ENCODE data around the gene ABO.
"Not testable (repeated sequence)": the region's sequence is repeated elsewhere in the genome, so short reads cannot be mapped to it uniquely, and the experiment has no call there.

Gene ABO

GRCh38 chr9:133268335-133269056 lies 6.5 kb downstream of the ABO start:
- FAIRE-seq (no peak), DNase-seq (ENCODE audit: extremely low spot score, insufficient read length, low read depth) (no peak)

DNA sequence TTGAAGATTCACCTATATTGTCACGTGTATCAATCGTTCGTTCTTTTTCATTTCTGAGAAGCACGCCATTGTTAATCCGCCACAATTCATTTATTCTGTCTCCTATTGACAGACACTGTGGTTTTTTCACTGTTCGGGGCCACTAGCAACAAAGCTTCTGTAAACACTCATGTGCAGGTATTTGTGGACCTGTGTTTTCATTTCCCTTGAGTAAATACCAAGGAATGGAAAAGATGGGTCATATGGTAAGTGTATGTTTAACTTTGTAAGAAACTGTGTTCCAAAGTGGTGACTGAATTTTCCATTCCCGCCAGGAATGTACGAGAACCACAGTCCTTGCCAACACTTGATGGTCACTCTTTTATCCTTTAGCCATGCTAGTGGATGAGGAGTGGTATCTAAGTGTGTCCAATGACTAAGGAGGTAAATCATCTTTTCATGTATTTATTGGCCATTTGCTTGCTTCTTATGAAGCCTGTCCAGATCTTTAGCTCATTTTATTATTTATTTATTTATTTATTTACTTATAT lies 10.7 kb downstream of the ABO start:
- DNase-seq (ENCODE audit: extremely low spot score, insufficient read length, low read depth) (no peak), FAIRE-seq (no peak)

GRCh38 chr9:133263557-133263956 lies 11.4 kb downstream of the ABO start:
- DNase-seq (ENCODE audit: extremely low spot score, insufficient read length, low read depth) = no peak
- FAIRE-seq = no peak

DNA sequence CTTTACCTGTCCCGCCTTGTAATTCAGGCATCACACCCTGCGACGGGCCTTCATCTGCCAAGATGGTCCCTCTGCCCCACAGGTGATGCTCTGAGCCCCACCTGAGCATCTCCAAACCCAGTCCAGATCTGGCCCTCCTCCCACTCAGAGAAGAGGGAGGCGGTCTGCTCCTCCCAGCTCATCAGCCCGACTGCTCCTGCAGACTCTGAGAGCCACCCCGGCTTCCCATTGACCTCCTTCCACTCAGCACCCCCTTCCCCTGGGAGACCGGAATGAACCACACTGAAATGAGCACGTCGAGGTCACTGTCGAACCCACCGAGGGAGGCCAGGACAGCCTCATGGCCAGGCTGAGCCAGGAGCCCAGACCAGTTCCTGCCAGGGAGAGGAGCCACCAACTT lies 12.8 kb downstream of the ABO start:
- DNase-seq (ENCODE audit: extremely low spot score, insufficient read length, low read depth) = no peak
- FAIRE-seq = no peak

GRCh38 chr9:133261753-133262120 lies 13.3 kb downstream of the ABO start:
- DNase-seq (ENCODE audit: extremely low spot score, insufficient read length, low read depth) (no peak), FAIRE-seq (no peak)

- DNase-seq (ENCODE audit: extremely low spot score, insufficient read length, low read depth) (no peak), FAIRE-seq (no peak)
Measured at GRCh38 chr9:133261103-133261752, 13.8 kb downstream of the ABO start.

- FAIRE-seq (no peak), DNase-seq (ENCODE audit: extremely low spot score, insufficient read length, low read depth) (no peak)
Measured at GRCh38 chr9:133260334-133261102, 14.5 kb downstream of the ABO start.

GRCh38 chr9:133258061-133259015 lies 16.7 kb downstream of the ABO start:
- no peak for DNase-seq (ENCODE audit: extremely low spot score, insufficient read length, low read depth)
- FAIRE-seq = no peak

DNA sequence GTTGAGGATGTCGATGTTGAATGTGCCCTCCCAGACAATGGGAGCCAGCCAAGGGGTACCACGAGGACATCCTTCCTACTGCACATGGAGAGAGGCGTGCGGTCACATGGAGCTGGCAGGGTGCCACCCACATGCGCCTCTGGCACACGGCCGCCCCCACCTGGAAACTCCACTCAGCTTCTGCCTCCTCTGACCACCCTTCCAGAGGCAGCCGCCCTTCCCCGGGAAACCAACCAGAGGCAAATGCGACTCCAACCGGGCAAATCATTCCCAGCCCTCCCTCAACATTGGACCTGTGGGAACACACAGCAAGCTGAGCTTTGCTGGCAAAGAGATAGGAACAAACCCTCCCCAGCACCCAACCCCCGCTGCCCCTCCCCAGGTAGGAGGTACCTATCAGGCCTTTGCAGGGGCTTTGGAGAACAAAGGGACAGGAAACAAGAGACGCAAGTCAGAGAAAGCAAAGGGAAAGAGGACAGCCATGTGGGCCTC lies 17.5 kb downstream of the ABO start:
- no peak for FAIRE-seq
- DNase-seq (ENCODE audit: extremely low spot score, insufficient read length, low read depth) = no peak

DNA sequence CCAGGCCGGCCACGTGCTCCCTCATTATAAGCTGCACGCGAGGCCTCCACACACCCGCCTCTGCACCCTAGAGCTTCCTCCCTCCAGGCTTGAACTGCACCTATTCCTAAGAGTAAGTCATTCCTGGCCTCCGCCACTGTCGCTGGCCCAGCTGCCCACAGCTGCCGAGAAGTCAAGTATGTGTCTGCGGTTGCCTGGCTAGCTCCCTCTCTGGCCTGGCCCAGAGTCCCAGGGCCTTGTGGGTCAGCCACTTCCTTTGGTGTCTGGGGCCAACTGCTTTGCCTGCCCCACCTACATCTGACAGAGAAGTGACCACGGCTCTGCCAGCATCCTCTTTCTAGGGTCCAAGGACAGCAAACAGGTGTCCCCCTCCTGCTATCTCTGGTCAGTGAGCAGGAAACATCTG lies 18.3 kb downstream of the ABO start:
- FAIRE-seq (no peak), DNase-seq (ENCODE audit: extremely low spot score, insufficient read length, low read depth) (no peak)

- DNase-seq (ENCODE audit: extremely low spot score, insufficient read length, low read depth) = no peak
- FAIRE-seq = no peak
Measured at GRCh38 chr9:133256136-133256461, 18.9 kb downstream of the ABO start.

GRCh38 chr9:133255371-133256135 lies 19.4 kb downstream of the ABO start:
- DNase-seq (ENCODE audit: extremely low spot score, insufficient read length, low read depth) = no peak
- no peak for FAIRE-seq

GRCh38 chr9:133254471-133254870 lies 20.5 kb downstream of the ABO start:
- DNase-seq (ENCODE audit: extremely low spot score, insufficient read length, low read depth) = no peak

GRCh38 chr9:133253268-133253667 lies 21.7 kb downstream of the ABO start:
- DNase-seq (ENCODE audit: extremely low spot score, insufficient read length, low read depth) (no peak), FAIRE-seq (no peak)

More at GRCh38 chr9:133254471-133254870, 20.5 kb downstream of the ABO start:
- no peak for FAIRE-seq

GRCh38 chr9:133252301-133253020 lies 22.5 kb downstream of the ABO start:
- DNase-seq (ENCODE audit: extremely low spot score, insufficient read length, low read depth) (no peak), FAIRE-seq (no peak)

GRCh38 chr9:133251773-133252172 lies 23.2 kb downstream of the ABO start:
- no peak for DNase-seq (ENCODE audit: extremely low spot score, insufficient read length, low read depth)

DNA sequence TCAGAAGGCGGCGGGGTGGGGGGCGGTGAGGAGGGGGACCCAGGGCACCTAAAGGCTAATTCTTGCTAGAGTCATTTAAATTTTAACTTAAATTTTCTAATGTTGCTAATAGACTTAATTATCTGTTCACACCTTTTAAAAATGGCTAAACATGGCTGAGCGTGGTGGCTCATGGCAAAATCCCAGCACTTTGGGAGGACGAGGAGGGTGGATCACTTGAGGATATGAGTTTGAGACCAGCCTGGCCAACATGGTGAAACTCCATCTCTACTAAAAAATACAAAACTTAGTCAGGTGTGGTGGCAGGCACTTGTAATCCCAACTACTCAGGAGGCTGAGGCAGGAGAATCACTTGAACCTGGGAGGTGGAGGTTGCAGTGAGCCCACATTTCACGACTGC lies 23.8 kb downstream of the ABO start:
- not testable (repeated sequence) for FAIRE-seq

More at GRCh38 chr9:133251773-133252172, 23.2 kb downstream of the ABO start:
- FAIRE-seq = no peak

DNA sequence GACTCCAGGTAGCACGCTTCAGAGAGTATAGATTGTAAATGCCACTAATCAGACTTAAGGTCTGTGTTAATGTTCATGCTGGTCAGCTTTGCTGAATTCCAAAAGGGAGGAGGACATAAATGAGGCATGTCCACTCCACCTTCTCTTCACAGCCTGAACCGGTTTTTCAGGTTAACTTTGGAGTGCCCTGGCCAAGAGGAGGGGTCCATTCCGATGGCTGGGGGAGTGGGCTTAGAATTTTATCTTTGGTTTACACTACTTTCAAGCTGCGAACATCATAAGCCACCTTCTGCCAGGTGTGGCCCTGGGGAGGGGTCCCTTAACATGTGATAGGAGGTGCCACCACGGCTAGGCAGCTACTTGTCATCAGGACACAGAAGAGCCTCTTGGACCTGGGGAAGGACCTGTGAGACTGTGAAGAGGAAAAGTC lies 24.2 kb downstream of the ABO start:
- DNase-seq (ENCODE audit: extremely low spot score, insufficient read length, low read depth) (no peak), FAIRE-seq (no peak)

More for the DNA sequence above, 23.8 kb downstream of the ABO start:
- not testable (repeated sequence) for DNase-seq (ENCODE audit: extremely low spot score, insufficient read length, low read depth)
